Endometrium (tissue), 2 donors: ENCODE data around the gene RO60.

Experiments used
- FAIRE-seq: peaks from 2 replicates; lab custom pipeline; 2012; peaks lifted over from hg19 to GRCh38; lab: Jason Lieb, UNC
- donor health status: control.
- donor health status: control.

RO60 gene

DNA sequence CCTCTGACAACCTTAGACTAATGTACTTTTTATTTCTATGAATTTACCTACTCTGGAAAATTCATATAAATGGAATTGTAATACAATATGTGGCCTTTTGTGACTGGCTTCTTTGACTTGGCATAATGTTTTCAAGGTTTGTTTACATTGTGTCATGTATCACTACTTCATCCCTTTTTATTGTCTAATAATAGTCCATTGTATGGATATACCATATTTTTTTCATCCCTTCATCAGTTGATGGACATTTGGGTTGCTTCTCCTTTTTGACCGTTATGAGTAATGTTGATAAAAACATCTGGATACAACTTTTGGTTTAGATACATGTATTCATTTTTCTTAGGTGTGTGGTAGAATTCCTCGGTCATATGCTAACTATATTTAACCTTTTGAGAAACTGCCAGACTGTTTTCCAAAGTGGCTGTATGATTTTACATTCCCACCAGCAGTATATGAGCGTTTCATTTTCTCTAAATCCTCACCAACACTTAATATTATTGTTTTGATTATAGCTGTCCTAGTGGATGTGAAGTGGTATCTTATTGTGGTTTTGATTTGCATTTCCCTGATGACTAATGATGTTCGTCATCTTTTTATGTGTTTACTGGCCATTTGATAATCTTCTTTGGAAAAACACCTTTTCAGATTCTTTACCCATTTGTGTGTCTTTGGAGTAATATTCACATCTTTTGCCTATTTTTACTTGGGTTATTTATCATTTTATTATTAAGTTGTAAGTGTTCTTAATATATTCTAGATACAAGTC lies 3.5 kb downstream of the RO60 start:
- no peak for FAIRE-seq

DNA sequence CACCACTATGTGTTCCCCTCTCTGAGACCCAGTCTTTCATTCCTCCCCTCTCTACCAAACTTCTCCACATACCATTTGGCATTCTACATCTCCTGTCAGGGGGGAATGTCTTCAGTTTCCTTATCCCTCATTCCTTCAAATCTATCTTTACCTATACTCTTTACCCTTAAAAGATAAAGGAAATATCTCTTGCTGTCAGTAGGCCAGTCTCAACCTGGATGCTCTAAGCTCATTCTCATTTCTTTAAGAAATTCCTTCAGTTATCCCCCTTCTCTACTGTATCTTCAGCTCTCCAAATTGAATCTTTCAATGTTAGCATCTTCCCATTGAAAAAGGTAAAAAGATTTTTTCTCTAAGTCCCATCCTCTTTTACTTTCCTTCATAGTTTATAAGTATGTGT lies 6.5 kb downstream of the RO60 start:
- no peak for FAIRE-seq

GRCh38 chr1:193066606-193067005 lies 7.2 kb downstream of the RO60 start:
- FAIRE-seq = no peak

DNA sequence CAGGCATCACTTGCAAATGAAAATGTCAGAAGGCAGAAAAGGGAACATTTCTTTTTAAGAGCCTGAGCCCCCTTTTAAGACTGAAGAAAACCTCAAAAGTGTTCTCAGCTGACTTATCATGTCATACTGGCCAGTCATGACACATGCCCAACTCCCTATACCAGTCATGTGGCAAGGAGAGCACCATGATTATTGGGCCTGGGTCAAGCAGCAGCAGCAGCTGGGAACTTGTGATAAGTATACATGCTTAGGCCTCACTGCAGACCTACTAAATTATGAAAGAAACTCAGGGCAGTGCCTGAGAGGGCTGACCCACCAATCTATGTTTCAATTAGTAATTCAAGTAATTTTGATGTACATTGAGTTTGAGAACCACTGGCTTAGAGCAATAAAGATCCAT lies 8.6 kb downstream of the RO60 start:
- FAIRE-seq = no peak

DNA sequence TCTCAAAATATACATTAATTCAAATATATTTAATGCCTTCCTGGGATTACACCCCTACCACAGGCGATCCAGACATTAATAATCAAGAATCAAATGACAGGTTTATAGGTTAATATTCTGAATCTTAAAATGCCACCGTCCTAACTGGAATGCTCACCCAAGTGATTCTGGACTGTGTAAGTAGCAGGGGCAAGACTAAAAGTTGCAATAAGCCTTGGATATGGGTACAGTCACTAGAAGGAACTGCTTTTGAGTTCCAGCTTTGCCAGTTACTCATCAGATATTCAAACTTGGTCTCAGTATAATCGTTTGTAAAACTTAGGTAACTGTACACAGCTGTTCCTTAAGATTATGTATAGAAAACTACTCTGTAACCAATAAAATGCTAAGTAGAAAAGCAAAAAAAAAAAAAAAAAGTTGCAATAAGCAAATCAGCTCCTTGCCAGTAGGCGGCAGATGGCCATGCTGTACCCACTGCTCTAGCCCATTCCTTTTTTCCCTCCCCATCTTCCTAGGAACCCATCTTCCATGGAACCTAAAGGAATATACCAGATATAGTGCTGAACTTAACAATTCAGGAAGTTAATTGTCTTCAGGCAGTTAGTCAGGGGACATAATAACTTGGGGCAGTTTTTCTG lies 10.5 kb downstream of the RO60 start:
- FAIRE-seq = no peak

GRCh38 chr1:193070386-193070753 lies 11.0 kb downstream of the RO60 start:
- FAIRE-seq = no peak

GRCh38 chr1:193070942-193071341 lies 11.5 kb downstream of the RO60 start:
- no peak for FAIRE-seq

DNA sequence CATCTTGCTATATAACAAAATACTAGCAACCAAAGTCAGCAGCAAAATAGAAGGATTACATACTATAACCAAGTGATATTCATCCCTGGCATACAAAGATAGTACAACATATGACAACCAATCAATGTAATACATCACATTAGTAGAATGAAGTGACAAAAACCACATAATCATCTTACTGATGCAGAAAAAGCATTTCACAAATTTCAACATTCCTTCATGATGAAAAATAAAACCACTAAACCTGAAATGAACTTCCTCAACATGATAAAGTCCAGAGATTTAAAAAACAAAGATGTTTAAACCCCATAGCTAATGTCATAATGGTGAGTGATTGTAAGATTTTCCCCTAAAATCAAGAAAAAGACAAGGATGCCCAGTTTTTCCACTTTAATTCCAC lies 18.6 kb downstream of the RO60 start:
- no peak for FAIRE-seq

DNA sequence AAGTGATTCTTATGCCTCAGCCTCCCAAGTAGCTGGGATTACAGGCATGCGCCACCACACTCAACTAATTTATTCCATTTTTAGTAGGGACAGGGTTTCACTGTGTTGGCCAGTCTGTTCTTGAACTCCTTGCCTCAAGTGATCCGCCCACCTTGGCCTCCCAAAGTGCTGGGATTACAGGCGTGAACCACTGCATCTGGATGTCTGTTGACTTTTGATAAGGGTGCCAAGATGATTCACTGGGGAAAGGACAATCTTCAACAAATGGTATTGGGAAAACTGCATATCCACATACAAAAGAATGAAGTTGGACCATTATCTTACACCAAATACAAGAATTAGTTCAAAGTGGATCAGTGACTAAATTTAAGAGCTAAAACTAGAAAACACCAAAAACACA lies 19.8 kb downstream of the RO60 start:
- FAIRE-seq = no peak

- no peak for FAIRE-seq
Observed at GRCh38 chr1:193083365-193084088, 24.1 kb downstream of the RO60 start.

- peak; percentile 97 for FAIRE-seq
Observed at GRCh38 chr1:193085263-193085662, 25.9 kb downstream of the RO60 start.

GRCh38 chr1:193086342-193086741 lies 26.9 kb downstream of the RO60 start:
- FAIRE-seq = no peak

- FAIRE-seq = no peak
Observed at GRCh38 chr1:193087893-193088292, 28.5 kb downstream of the RO60 start.

DNA sequence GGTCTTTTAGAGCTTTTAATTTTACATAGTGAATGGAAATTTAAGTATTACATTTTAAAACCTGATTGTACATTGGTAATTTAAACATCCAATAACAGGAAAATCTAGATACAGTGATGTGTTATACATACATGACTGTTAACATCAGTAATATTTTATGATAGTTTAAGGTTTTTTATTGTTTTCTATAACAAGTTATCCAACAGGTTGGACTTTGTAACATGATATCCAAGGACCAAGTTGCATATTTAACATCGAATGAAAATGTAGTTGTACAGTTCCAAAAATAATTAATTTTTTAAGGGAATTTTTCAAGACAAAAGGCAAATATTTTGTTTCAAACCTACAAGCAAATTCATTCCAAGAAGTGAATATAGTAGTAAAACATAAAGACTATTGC lies 31.5 kb downstream of the RO60 start:
- peak; percentile 58 for FAIRE-seq

DNA sequence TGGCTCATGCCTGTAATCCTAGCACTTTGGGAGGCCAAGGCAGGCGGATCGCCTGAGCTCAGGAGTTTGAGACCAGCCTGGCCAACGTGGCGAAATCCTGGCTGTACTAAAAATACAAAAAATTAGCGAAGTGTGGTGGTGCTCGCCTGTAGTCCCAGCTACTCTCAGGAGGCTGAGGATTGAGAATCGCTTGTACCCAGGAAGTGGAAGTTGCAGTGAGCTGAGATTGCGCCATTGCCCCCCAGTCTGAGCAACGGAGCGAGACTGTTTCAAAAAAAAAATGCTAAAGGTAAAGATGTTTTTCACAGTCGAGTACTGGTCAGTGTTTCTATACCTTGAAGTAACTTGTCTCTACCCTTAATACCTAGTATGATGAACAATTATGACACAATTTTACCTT lies 34.7 kb downstream of the RO60 start:
- no peak for FAIRE-seq

DNA sequence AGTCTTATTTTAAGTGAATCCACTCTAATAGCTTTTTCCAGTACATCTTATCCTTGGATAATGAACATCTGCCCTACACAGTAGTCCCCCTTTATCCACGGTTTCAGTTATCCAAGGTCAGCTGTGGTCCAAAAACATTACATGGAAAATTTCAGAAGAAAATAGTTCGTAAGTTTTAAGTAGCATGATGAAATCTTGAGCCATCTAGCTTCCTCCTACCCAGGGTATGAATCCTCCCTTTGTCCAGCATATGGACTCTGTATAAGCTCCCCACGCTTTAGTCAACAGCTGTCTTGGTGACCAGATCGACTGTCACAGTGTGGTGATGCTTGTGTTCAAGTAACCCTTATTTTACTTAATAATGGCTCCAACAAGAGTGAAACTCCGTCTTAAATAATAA lies 43.2 kb downstream of the RO60 start:
- FAIRE-seq = no peak

DNA sequence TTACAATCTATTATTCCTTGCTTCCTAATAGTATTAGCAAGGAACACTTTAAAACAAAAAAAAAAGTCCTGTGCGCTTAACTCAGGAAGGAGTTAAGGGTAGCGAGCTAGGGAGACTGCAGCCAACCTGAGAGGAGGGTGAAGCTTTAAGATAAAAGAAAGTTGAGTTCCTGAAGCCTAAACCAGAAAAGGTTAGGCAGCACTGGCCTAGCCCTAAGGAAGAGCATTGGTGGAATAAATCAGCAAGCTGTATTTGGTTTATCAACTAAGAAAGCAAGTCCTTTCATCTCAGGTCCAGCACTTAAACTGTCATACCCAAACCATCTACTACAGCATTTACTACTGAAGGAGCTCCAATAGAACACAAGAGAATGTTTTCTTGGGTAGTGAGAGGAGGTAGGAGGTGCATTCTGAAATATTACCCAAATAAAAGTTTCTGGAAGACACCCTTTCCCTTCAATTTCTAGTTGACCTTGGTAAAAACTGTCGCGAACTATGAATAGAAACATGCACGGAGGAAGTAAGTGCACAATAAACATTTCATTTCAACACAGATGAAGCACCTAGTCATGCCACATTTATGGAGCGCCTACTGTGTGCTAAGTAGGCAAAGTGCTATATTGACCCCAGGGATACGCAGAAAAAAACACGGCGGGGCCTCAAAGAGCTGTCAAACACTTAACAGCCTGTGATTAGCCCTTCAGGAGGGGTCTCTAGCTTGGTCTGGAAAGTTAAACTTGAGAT lies 44.5 kb downstream of the RO60 start:
- FAIRE-seq = no peak

GRCh38 chr1:193104502-193104906 lies 45.1 kb downstream of the RO60 start:
- FAIRE-seq = no peak

- no peak for FAIRE-seq
Observed at GRCh38 chr1:193104907-193105820, 45.8 kb downstream of the RO60 start, which contains the start of gene GLRX2. Gene GLRX2 (minus strand): TSS chr1:193105414. CDS start chr1:193105382, 32 bp downstream.

GRCh38 chr1:193105821-193106177 lies 46.4 kb downstream of the RO60 start:
- FAIRE-seq = no peak

DNA sequence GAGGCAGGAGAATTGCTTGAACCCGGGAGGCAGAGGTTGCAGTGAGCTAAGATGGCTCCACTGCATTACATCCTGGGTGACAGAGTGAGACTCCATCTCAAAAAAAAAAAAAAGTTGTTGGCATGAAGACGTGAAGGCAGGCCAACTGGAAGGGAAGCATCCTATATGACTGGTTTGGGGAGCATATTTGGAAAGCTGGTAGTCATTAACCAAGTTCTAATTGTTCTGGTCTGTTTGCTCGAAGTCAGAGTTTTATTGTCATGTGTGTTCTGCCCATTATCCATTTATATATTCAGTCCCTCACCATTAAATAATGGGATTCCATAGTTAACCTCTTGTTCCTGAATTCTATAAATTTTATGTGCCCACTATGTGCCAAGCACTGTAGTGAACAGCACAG lies 49.1 kb downstream of the RO60 start:
- FAIRE-seq = no peak
